Islet precursor cell (in vitro differentiated cells): Measurements from ENCODE around the gene OR10P1.

Experiments used
- DNase-seq: peaks from one replicate; pipeline ENCODE4 v3.0.0-alpha.2; 2018

OR10P1 gene

GRCh38 chr12:55652352-55652751, 15.7 kb downstream of the OR10P1 start:
- DNase-seq, result no peak

- DNase-seq, result no peak
Observed at GRCh38 chr12:55653031-55653430, 16.3 kb downstream of the OR10P1 start.

- no peak for DNase-seq
Observed at GRCh38 chr12:55654511-55655214, 18.0 kb downstream of the OR10P1 start.

- no peak for DNase-seq
Observed at GRCh38 chr12:55657212-55657611, 20.5 kb downstream of the OR10P1 start.

GRCh38 chr12:55658212-55658611, 21.5 kb downstream of the OR10P1 start:
- no peak for DNase-seq

- no peak for DNase-seq
Observed at GRCh38 chr12:55658635-55659391, 22.1 kb downstream of the OR10P1 start.

GRCh38 chr12:55659486-55660385, 23.0 kb downstream of the OR10P1 start:
- DNase-seq, result no peak

GRCh38 chr12:55663391-55663790, 26.7 kb downstream of the OR10P1 start:
- DNase-seq, result no peak

- DNase-seq, result no peak
Observed at GRCh38 chr12:55664826-55665225, 28.1 kb downstream of the OR10P1 start.

- no peak for DNase-seq
Observed at GRCh38 chr12:55666508-55666907, 29.8 kb downstream of the OR10P1 start.

- no peak for DNase-seq
Observed at GRCh38 chr12:55670276-55670675, 33.6 kb downstream of the OR10P1 start.

GRCh38 chr12:55671746-55672145, 35.1 kb downstream of the OR10P1 start:
- no peak for DNase-seq

- no peak for DNase-seq
Observed at GRCh38 chr12:55673638-55674037, 36.9 kb downstream of the OR10P1 start.

GRCh38 chr12:55675666-55676065, 39.0 kb downstream of the OR10P1 start:
- no peak for DNase-seq

GRCh38 chr12:55676707-55677106, 40.0 kb downstream of the OR10P1 start:
- DNase-seq, result no peak

GRCh38 chr12:55679691-55680090, 43.0 kb downstream of the OR10P1 start:
- no peak for DNase-seq

- peak; percentile 93 for DNase-seq
Observed at GRCh38 chr12:55681142-55682077, 44.7 kb downstream of the OR10P1 start.

- DNase-seq, result peak; percentile 50
Observed at GRCh38 chr12:55682087-55682796, 45.5 kb downstream of the OR10P1 start.

- no peak for DNase-seq
Observed at GRCh38 chr12:55683676-55684075, 47.0 kb downstream of the OR10P1 start.

- DNase-seq, result peak; percentile 45
Observed at GRCh38 chr12:55684761-55685370, 48.2 kb downstream of the OR10P1 start.

- peak; percentile 43 for DNase-seq
Observed at GRCh38 chr12:55685671-55686070, 49.0 kb downstream of the OR10P1 start.
